ENCODE results near the gene SLC13A2. TPM values are rescaled to one million over a fixed set of nuclear protein-coding genes. Genes with fewer than 3 reads are reported as not detected.
A peak's percentile ranks its signal among the peaks of the same experiment; 100 is the strongest.

SLC13A2 gene
- total and polyA plus RNA-seq, 2 donors (not counting 3 experiments of a cell fraction or from before 2014, with no cell fraction given): not detected

DNA sequence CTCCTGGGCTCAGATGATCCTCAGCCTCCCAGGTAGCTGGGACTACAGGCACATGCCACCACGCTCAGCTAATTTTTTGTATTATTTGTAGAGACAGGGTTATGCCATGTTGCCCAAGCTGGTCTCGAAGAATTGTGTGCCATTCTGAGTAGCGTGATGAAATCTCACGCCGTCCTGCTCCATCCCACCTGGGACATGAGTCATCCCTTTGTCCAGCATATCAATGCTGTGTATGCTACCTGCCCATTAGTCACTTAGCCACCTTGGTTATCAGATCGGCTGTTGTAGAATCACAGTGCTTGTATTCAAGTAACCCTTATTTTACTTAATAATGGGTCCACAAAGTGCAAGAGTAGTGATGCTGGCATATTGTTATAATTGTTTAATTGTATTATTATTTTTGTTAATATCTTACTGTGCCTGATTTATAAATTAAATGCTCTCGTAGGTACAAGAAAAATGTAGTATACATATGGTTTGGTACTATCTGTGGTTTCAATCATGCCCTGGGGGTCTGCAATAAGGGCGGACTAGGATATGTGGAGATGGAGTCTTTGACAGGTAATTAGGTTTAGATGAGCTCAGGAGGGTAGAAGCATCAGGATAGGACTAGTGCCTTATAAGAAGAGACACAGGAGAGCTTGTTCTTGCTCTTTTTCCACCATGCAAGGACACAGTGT lies 26.6 kb upstream of the SLC13A2 start:
- no peak overlapping the region for H3K4me3 ChIP-seq (replicated peaks in 1 of 3; ENCODE audit: insufficient read depth in 1 of 3, low read depth in 1 of 3, low read length in 3 of 3)
- H3K79me2 ChIP-seq (ENCODE audit: control insufficient read depth, insufficient read depth, low read length): no peaks in the 10 kb centered on the region
- no peak overlapping the region for H3K27ac ChIP-seq (ENCODE audit: insufficient read depth, low read depth, low read length)
- DNase-seq (ENCODE audit: low read depth, low spot score) (no peak), FAIRE-seq (no peak)
- H2AFZ ChIP-seq (ENCODE audit: low read depth, low read length): no peak overlapping the region
- intact Hi-C loops (cut with micrococcal nuclease): no loop called here
- H3K9me1 ChIP-seq (replicated peaks; ENCODE audit: control insufficient read depth, extremely low read depth, insufficient read depth, low read length): no peaks in the 10 kb centered on the region
- BruUV-seq (replicated peaks): no TSS peak
- no peaks in the 10 kb centered on the region for H3K9me3 ChIP-seq (replicated peaks; ENCODE audit: control insufficient read depth, insufficient read depth, low read length)
- H3K9ac ChIP-seq (replicated peaks; ENCODE audit: extremely low read depth, insufficient read depth, low read length): no peak overlapping the region
- POLR2A ChIA-PET: no interaction called here
- H3K4me1 ChIP-seq (ENCODE audit: control insufficient read depth, extremely low read depth, insufficient read depth, low read length): no peaks in the 10 kb centered on the region
- no peaks in the 10 kb centered on the region for H3K36me3 ChIP-seq (ENCODE audit: control insufficient read depth in 2 of 2, extremely low read depth in 1 of 2, insufficient read depth in 2 of 2, low read length in 2 of 2)
- dilution Hi-C loops (cut with MboI; ENCODE audit: extremely low pct_ligation_motif_present, low sequenced_read_pairs): no loop called here
- peaks cover 6 to 8% of the 10 kb centered on the region in 2 experiments for H3K27me3 ChIP-seq (ENCODE audit: control insufficient read depth in 2 of 2, insufficient read depth in 2 of 2, low read length in 2 of 2)
- H4K20me1 ChIP-seq (replicated peaks; ENCODE audit: control insufficient read depth, extremely low read depth, insufficient read depth, low read length): no peaks in the 10 kb centered on the region
- H3K4me2 ChIP-seq (ENCODE audit: insufficient read depth, low read length): no peak overlapping the region
- CTCF ChIA-PET: interaction anchor here (1.9 kb wide), 1 partner anchor 30 kb away, joined by 5 read pairs; no protein-coding TSS in a partner anchor
- TF ChIP-seq GATA2 (IDR thresholded peaks at IDR 0.05; ENCODE audit: insufficient read depth, insufficient read length, low read depth, low read length) (no peak), JUN (IDR thresholded peaks at IDR 0.05; ENCODE audit: borderline replicate concordance, insufficient read depth, insufficient read length, low read depth) (peak; percentile 7)

DNA sequence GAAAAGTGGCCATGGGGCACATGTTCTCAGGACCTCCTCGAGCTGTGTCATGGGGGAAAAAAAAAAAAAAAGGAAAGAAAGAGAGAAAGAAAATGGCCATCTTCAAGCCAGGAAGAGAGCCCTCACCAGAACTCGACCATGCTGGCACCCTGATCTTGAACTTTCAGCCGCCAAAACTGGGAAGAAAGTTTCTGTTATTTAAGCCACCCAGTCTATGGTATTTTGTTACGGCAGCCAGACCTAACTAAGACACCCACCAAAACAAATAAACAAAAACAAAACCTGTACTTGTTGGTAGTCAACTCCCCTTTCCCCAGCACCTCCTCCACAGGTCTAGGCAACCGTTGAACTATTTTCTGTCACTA lies 26.1 kb upstream of the SLC13A2 start:
- no peaks in the 10 kb centered on the region for H3K79me2 ChIP-seq (ENCODE audit: control insufficient read depth, insufficient read depth, low read length)
- H3K4me2 ChIP-seq (ENCODE audit: insufficient read depth, low read length): no peak overlapping the region
- H3K9me1 ChIP-seq (replicated peaks; ENCODE audit: control insufficient read depth, extremely low read depth, insufficient read depth, low read length): no peaks in the 10 kb centered on the region
- H3K9me3 ChIP-seq (replicated peaks; ENCODE audit: control insufficient read depth, insufficient read depth, low read length): no peaks in the 10 kb centered on the region
- H3K4me1 ChIP-seq (ENCODE audit: control insufficient read depth, extremely low read depth, insufficient read depth, low read length): no peaks in the 10 kb centered on the region
- intact Hi-C loops (cut with micrococcal nuclease): no loop called here
- H3K36me3 ChIP-seq (ENCODE audit: control insufficient read depth in 2 of 2, extremely low read depth in 1 of 2, insufficient read depth in 2 of 2, low read length in 2 of 2): no peaks in the 10 kb centered on the region
- dilution Hi-C loops (cut with MboI; ENCODE audit: extremely low pct_ligation_motif_present, low sequenced_read_pairs): no loop called here
- H2AFZ ChIP-seq (ENCODE audit: low read depth, low read length): no peak overlapping the region
- ChIA-PET POLR2A (no interaction called here), CTCF (interaction anchor here (1.9 kb wide), 1 partner anchor 31 kb away, joined by 5 read pairs; no protein-coding TSS in a partner anchor)
- H3K9ac ChIP-seq (replicated peaks; ENCODE audit: extremely low read depth, insufficient read depth, low read length): no peak overlapping the region
- no TSS peak for BruUV-seq (replicated peaks)
- no peaks in the 10 kb centered on the region for H4K20me1 ChIP-seq (replicated peaks; ENCODE audit: control insufficient read depth, extremely low read depth, insufficient read depth, low read length)
- no peak overlapping the region for H3K27ac ChIP-seq (ENCODE audit: insufficient read depth, low read depth, low read length)
- no peak for FAIRE-seq
- H3K4me3 ChIP-seq (replicated peaks in 1 of 3; ENCODE audit: insufficient read depth in 1 of 3, low read depth in 1 of 3, low read length in 3 of 3): no peak overlapping the region
- DNase-seq (ENCODE audit: low read depth, low spot score): no peak
- H3K27me3 ChIP-seq (ENCODE audit: control insufficient read depth in 2 of 2, insufficient read depth in 2 of 2, low read length in 2 of 2): peaks cover 6 to 8% of the 10 kb centered on the region in 2 experiments
- no peak for TF ChIP-seq POLR2AphosphoS5 (IDR thresholded peaks at IDR 0.05; ENCODE audit: insufficient read depth, low read depth, low read length)
- TF ChIP-seq, protein P1, sequence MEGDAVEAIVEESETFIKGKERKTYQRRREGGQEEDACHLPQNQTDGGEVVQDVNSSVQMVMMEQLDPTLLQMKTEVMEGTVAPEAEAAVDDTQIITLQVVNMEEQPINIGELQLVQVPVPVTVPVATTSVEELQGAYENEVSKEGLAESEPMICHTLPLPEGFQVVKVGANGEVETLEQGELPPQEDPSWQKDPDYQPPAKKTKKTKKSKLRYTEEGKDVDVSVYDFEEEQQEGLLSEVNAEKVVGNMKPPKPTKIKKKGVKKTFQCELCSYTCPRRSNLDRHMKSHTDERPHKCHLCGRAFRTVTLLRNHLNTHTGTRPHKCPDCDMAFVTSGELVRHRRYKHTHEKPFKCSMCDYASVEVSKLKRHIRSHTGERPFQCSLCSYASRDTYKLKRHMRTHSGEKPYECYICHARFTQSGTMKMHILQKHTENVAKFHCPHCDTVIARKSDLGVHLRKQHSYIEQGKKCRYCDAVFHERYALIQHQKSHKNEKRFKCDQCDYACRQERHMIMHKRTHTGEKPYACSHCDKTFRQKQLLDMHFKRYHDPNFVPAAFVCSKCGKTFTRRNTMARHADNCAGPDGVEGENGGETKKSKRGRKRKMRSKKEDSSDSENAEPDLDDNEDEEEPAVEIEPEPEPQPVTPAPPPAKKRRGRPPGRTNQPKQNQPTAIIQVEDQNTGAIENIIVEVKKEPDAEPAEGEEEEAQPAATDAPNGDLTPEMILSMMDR (IDR thresholded peaks at IDR 0.05; ENCODE audit: extremely low read depth in 1 of 2, insufficient read depth in 1 of 2, low read depth in 1 of 2, low read length in 2 of 2): no peak
